Neural progenitor cell (in vitro differentiated cells): ENCODE results near the gene PLD6. TPM values are rescaled to one million over a fixed set of nuclear protein-coding genes. Genes with fewer than 3 reads are reported as not detected.

Experiments
- DNase-seq: peaks from one replicate; pipeline ENCODE4 v3.0.0-alpha.2; 2016; ENCODE audit warnings: low spot score
- H2AFZ ChIP-seq: fragments of 200-600 bp; sonication (generic); replicated peaks from 2 replicates; pipeline ENCODE4 v1.6.1; 2016; ENCODE audit warnings: antibody characterized with exemption
- H3F3A ChIP-seq: fragments of 200-600 bp; sonication (generic); 2 replicates; pipeline ENCODE4 v1.6.1; 2016; ENCODE audit warnings: antibody characterized with exemption, low read depth
- H3K27ac ChIP-seq: fragments of 200-600 bp; sonication (generic); 2 replicates; pipeline ENCODE4 v1.5.1; 2016; ENCODE audit warnings: mild to moderate bottlenecking
- H3K27me3 ChIP-seq: fragments of 200-600 bp; sonication (generic); 2 replicates; pipeline ENCODE4 v1.6.1; 2016; ENCODE audit warnings: mild to moderate bottlenecking, moderate library complexity
- H3K36me3 ChIP-seq: fragments of 200-600 bp; sonication (generic); 2 replicates; pipeline ENCODE4 v1.5.1; 2016
- H3K4me1 ChIP-seq: fragments of 200-600 bp; sonication (generic); 2 replicates; pipeline ENCODE4 v1.6.1; 2016; ENCODE audit warnings: mixed run types
- H3K4me2 ChIP-seq: fragments of 200-600 bp; sonication (generic); 2 replicates; pipeline ENCODE4 v1.6.1; 2016
- H3K4me3 ChIP-seq: fragments of 200-600 bp; sonication (generic); 2 replicates; pipeline ENCODE4 v1.5.1; 2016
- H3K79me2 ChIP-seq: fragments of 200-600 bp; sonication (generic); 2 replicates; pipeline ENCODE4 v1.6.1; 2016; ENCODE audit warnings: low read depth
- H3K9ac ChIP-seq: fragments of 200-600 bp; sonication (generic); 2 replicates; pipeline ENCODE4 v1.6.1; 2016
- H3K9me3 ChIP-seq: fragments of 200-600 bp; sonication (generic); 2 replicates; pipeline ENCODE4 v1.5.1; 2016; ENCODE audit warnings: low read depth
- H4K20me1 ChIP-seq: fragments of 200-600 bp; sonication (generic); 2 replicates; pipeline ENCODE4 v1.6.1; 2016; ENCODE audit warnings: low read depth
- H3K27ac Mint-ChIP-seq: 3 replicates; pipeline ENCODE4 v1.8.0; 2021; ENCODE audit warnings: mixed read lengths
- H3K27me3 Mint-ChIP-seq: 2 replicates; pipeline ENCODE4 v1.8.0; 2022; ENCODE audit warnings: low read depth, mild to moderate bottlenecking, inconsistent platforms, moderate library complexity, mixed read lengths; ENCODE audit not compliant: insufficient read depth
- H3K36me3 Mint-ChIP-seq: 3 replicates; pipeline ENCODE4 v1.8.0; 2021; ENCODE audit warnings: mixed read lengths
- H3K4me1 Mint-ChIP-seq: 3 replicates; pipeline ENCODE4 v1.8.0; 2021; ENCODE audit warnings: mixed read lengths
- H3K4me3 Mint-ChIP-seq: 3 replicates; pipeline ENCODE4 v1.8.0; 2021; ENCODE audit warnings: mild to moderate bottlenecking, moderate library complexity, mixed read lengths
- H3K9me3 Mint-ChIP-seq: 3 replicates; pipeline ENCODE4 v1.8.0; 2020; ENCODE audit warnings: mixed read lengths
- CTCF ChIP-seq: fragments of 200-600 bp; sonication (generic); IDR thresholded peaks from 2 replicates; pipeline ENCODE4 v1.5.1; 2017; ENCODE audit warnings: antibody characterized with exemption, mild to moderate bottlenecking
- EZH2 ChIP-seq: fragments of 200-600 bp; sonication (generic); IDR thresholded peaks from 2 replicates; pipeline ENCODE4 v1.6.1; 2017; ENCODE audit warnings: antibody characterized with exemption, mild to moderate bottlenecking, moderate library complexity
- EZH2phosphoT487 ChIP-seq: fragments of 200-600 bp; sonication (generic); IDR thresholded peaks from 2 replicates; pipeline ENCODE4 v1.6.1; 2017; ENCODE audit warnings: antibody characterized with exemption
- total RNA-seq: library from RNA; depleted of rRNA; stranded (reverse); fragments of >200 nt; gene quantifications from 2 replicates; pipeline ENCODE4 v1.2.3, GENCODE V29; 2015; ENCODE audit warnings: low replicate concordance

PLD6 gene
- total RNA-seq, 1 donor from 2014 or later = 1.2 TPM

GRCh38 chr17:17168401-17168800 is 37.7 kb downstream of the PLD6 start:
- H3K9me3 Mint-ChIP-seq = no peaks in the 10 kb centered on the region

GRCh38 chr17:17167986-17168385 is 38.1 kb downstream of the PLD6 start:
- Histone ChIP-seq H2AFZ (no peak overlapping the region), H3K27me3 (no peaks in the 10 kb centered on the region), H3K36me3 (no peaks in the 10 kb centered on the region), H4K20me1 (peaks cover 6% of the 10 kb centered on the region), H3K79me2 (no peaks in the 10 kb centered on the region), H3K9ac (no peak overlapping the region), H3K9me3 (no peaks in the 10 kb centered on the region), H3F3A (no peaks in the 10 kb centered on the region), H3K4me2 (no peak overlapping the region), H3K4me1 (no peaks in the 10 kb centered on the region), H3K4me3 (no peak overlapping the region), H3K27ac (no peak overlapping the region)
- H3K4me1 Mint-ChIP-seq = no peaks in the 10 kb centered on the region
- TF ChIP-seq EZH2phosphoT487 = no peak
- no peak for TF ChIP-seq CTCF
- no peak for TF ChIP-seq EZH2
- H3K9me3 Mint-ChIP-seq = no peaks in the 10 kb centered on the region
- H3K27me3 Mint-ChIP-seq = peaks cover 2% of the 10 kb centered on the region
- no peak for DNase-seq
- H3K27ac Mint-ChIP-seq = no peak overlapping the region
- H3K4me3 Mint-ChIP-seq = no peak overlapping the region
- peaks cover 23% of the 10 kb centered on the region for H3K36me3 Mint-ChIP-seq

More at GRCh38 chr17:17168401-17168800, 37.7 kb downstream of the PLD6 start:
- H3K9ac ChIP-seq = no peak overlapping the region
- Mint-ChIP-seq H3K27me3 (peaks cover 2% of the 10 kb centered on the region), H3K4me3 (no peak overlapping the region), H3K36me3 (peaks cover 23% of the 10 kb centered on the region), H3K27ac (no peak overlapping the region), H3K4me1 (no peaks in the 10 kb centered on the region)
- no peaks in the 10 kb centered on the region for H3K4me1 ChIP-seq
- H3K9me3 ChIP-seq = no peaks in the 10 kb centered on the region
- H3K27ac ChIP-seq = no peak overlapping the region
- TF ChIP-seq CTCF = no peak
- no peak for TF ChIP-seq EZH2phosphoT487
- H3K27me3 ChIP-seq = no peaks in the 10 kb centered on the region
- H3K36me3 ChIP-seq = no peaks in the 10 kb centered on the region
- no peaks in the 10 kb centered on the region for H3F3A ChIP-seq
- peaks cover 2% of the 10 kb centered on the region for H4K20me1 ChIP-seq
- no peaks in the 10 kb centered on the region for H3K79me2 ChIP-seq
- no peak overlapping the region for H3K4me2 ChIP-seq
- H2AFZ ChIP-seq = no peak overlapping the region
- no peak for DNase-seq
- H3K4me3 ChIP-seq = no peak overlapping the region

GRCh38 chr17:17167356-17167755 is 38.8 kb downstream of the PLD6 start:
- no peak for DNase-seq
- Histone ChIP-seq H2AFZ (no peak overlapping the region), H3K36me3 (no peaks in the 10 kb centered on the region), H3F3A (no peaks in the 10 kb centered on the region), H3K9me3 (no peaks in the 10 kb centered on the region), H4K20me1 (peaks cover 8% of the 10 kb centered on the region), H3K27ac (no peak overlapping the region), H3K27me3 (no peaks in the 10 kb centered on the region), H3K4me2 (no peak overlapping the region), H3K79me2 (no peaks in the 10 kb centered on the region), H3K4me1 (no peaks in the 10 kb centered on the region), H3K4me3 (no peak overlapping the region), H3K9ac (no peak overlapping the region)
- Mint-ChIP-seq H3K9me3 (no peaks in the 10 kb centered on the region), H3K27me3 (peaks cover 2% of the 10 kb centered on the region), H3K4me3 (no peak overlapping the region), H3K4me1 (peaks cover 1% of the 10 kb centered on the region), H3K36me3 (peaks cover 23% of the 10 kb centered on the region), H3K27ac (no peak overlapping the region)
- TF ChIP-seq EZH2 (no peak), EZH2phosphoT487 (no peak), CTCF (no peak)

GRCh38 chr17:17166446-17166845 is 39.7 kb downstream of the PLD6 start:
- H3K4me3 ChIP-seq = no peak overlapping the region
- no peaks in the 10 kb centered on the region for H3K4me1 ChIP-seq
- no peak overlapping the region for H3K4me2 ChIP-seq
- no peaks in the 10 kb centered on the region for H3K27me3 ChIP-seq
- H3K36me3 ChIP-seq = no peaks in the 10 kb centered on the region
- H3K79me2 ChIP-seq = no peaks in the 10 kb centered on the region
- H3K4me1 Mint-ChIP-seq = peaks cover 2% of the 10 kb centered on the region
- no peaks in the 10 kb centered on the region for H3F3A ChIP-seq
- no peaks in the 10 kb centered on the region for H3K9me3 ChIP-seq
- H3K4me3 Mint-ChIP-seq = no peak overlapping the region
- H3K27ac Mint-ChIP-seq = no peak overlapping the region
- H2AFZ ChIP-seq = no peak overlapping the region
- peaks cover 2% of the 10 kb centered on the region for H3K27me3 Mint-ChIP-seq
- no peak overlapping the region for H3K9ac ChIP-seq
- peaks cover 23% of the 10 kb centered on the region for H3K36me3 Mint-ChIP-seq
- TF ChIP-seq EZH2phosphoT487 = no peak
- no peak for TF ChIP-seq CTCF
- TF ChIP-seq EZH2 = no peak
- peaks cover 8% of the 10 kb centered on the region for H4K20me1 ChIP-seq
- no peak overlapping the region for H3K27ac ChIP-seq
- H3K9me3 Mint-ChIP-seq = no peaks in the 10 kb centered on the region
- DNase-seq = no peak
